ENCODE measurements around the gene SLC24A3.

Gene SLC24A3

DNA sequence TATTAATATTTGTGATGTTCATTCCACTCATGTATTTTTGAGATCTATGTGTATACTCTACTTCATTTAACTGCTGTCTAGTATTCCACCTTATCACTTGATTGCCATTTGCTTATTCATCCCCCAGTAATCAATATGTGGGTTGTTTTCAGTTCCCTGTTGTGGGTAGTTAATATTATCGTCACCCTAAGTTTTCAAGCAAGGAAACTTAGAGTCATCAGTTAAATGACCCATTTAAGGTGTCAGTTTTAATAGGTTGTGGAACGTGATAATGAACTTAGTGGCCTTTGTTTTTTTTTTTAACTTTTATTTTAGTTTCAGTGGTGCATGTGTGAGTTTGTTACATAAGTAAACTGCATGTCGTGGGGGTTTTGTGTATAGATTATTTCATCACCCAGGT is 90.3 kb downstream of the SLC24A3 start:
- DNase-seq (ENCODE audit: low spot score), result no peak

- no peak for DNase-seq (ENCODE audit: low spot score)
Observed at GRCh38 chr20:19304389-19304788, 91.9 kb downstream of the SLC24A3 start.

DNA sequence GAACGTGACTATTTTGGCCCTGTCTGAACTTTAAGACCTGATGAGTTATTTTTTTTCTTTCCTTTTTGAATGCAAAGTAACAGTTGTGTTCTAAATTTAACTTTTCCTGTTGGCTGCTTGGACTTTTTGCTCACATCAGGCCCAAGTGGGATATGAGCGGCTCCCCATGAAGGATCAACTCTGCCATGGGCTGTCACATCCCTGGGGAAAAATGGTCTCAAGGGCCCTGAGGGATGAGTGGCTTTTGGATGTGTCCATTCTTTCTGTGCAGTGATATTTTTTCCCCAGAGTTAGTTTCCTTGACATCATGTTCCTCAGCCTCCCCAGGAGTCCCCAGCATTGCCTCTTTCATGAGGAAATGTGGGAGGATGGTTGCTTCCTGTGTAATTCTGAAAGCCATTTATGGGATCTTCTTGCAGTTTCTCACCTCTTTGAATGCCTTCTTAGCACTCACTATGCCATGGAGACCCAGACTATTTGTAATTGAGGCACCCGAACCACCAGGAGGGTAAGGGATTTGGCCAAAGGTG is 92.5 kb downstream of the SLC24A3 start:
- no peak for DNase-seq (ENCODE audit: low spot score)

- no peak for DNase-seq (ENCODE audit: low spot score)
Observed at GRCh38 chr20:19308146-19308545, 95.7 kb downstream of the SLC24A3 start.

DNA sequence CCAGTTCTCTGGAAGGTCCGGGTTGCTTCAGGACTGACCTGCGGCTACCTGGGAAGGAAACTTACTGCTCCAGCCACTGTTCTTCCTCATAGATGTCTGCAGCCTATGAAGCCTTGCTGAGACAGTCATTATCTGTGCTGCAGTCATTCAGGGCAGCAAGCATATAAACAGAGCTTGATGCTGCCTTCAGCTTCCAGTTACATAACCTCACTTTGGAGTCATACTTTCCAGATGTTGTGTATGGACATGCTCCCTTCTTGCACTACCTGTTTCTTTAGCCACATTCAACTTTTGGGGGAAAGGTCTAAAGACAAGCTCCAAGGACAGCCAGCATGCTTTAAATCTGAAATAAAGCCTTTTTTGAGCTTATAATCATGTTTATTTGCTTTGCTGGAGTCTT is 98.1 kb downstream of the SLC24A3 start:
- DNase-seq (ENCODE audit: low spot score), result no peak

- DNase-seq (ENCODE audit: low spot score), result no peak
Observed at GRCh38 chr20:19313342-19314069, 101.1 kb downstream of the SLC24A3 start.

DNA sequence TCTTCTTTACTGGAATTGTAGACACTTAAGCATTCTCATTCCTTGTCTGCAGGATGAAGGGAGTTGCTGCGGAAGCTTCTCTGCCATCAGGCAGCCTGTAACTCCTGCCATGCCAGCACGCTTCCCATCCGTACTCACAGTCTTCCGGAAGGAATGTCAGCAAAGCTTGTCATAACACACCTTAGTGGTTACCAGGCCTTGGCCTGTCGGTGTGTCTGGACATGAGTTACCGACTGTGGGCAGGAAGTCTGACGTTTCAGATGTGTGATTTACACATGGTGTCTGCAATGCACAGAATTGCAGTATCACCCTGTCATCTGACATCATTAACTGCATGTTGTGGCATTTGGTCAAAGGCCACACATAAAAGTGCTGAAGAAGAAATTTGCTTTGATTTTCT is 102.2 kb downstream of the SLC24A3 start:
- no peak for DNase-seq (ENCODE audit: low spot score)

DNA sequence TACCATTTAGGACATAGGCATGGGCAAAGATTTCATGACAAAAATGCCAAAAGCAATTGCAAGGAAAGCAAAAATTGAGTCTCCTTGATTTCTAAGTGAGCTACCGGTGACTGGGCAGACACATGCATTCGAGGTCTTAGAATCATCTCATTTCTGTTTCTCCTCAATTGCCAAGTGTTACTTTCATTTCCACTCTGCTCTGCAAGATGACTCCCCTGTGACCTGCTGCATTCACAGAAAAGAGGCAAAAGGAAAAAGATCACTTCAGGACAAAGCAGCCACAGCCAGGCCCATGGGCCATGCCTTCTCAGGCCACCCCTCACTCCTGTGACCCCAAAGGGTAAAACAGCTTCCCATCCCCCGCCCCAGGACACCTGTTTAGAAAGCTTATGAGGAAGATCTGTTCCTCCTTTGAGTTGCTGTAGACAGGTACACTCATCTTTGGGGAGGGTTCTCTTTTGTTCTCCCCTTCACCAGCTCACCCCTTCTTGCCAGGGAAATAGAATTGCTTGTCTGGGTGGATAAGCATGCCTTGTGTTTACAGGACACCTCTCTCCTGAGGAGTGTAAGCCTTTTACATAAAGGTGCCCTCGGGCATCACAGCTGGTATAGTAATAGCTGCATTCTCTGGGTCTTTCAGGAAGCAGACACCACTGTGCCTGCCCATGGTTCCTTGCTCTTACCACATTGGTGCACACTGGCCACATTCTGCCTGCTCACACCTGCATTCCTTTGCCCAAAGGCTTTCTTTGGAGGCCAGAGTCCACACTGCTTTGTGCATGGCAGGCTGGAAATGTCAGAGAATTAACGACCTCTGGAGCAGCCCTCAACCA is 105.0 kb downstream of the SLC24A3 start:
- no peak for DNase-seq (ENCODE audit: low spot score)

- DNase-seq (ENCODE audit: low spot score), result no peak
Observed at GRCh38 chr20:19318610-19319009, 106.2 kb downstream of the SLC24A3 start.

GRCh38 chr20:19320005-19320404 is 107.6 kb downstream of the SLC24A3 start:
- no peak for DNase-seq (ENCODE audit: low spot score)

- DNase-seq (ENCODE audit: low spot score), result no peak
Observed at GRCh38 chr20:19321176-19321575, 108.7 kb downstream of the SLC24A3 start.

DNA sequence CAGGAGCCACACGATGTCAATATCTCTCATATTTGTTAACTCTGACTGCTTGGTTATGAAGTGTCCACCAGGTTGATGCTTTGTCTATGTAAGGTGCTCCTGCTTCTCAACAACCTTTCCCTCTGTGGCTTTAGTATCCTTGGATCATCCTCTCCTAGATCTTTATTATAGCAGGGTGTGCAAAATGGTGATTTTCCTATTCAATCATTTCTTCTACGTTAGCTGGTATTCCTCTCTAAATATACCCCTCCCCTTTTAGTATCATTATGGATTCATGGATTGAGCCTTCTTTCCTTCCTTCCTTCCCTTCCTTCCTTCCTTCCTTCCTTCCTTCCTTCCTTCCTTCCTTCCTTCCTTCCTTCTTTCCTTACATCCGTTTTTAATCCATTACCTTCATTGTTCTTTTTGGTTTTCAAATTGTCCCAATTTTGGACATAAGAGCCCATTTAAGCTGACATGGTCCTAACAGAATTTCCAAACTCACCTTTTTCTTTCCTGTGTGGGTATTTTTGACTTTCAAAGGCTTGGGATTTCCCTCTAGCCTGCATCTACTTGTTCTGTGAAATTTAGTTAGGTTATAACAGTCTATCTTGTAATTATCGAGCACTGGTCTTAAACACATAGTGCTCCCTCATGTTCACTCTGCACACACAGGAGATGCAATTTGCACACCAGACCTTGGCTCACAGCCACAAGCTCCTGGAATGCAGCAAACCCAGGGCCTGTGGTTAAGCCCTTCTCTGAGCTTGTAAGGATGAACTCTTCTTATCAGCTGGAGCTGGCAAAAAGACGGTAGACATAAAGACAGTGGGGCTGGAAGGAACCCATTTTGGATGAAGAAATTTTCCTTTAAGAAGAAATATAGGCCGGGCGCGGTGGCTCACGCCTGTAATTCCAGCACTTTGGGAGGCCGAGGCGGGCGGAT is 109.9 kb downstream of the SLC24A3 start:
- DNase-seq (ENCODE audit: low spot score), result no peak

GRCh38 chr20:19327401-19327800 is 115.0 kb downstream of the SLC24A3 start:
- DNase-seq (ENCODE audit: low spot score), result no peak

- no peak for DNase-seq (ENCODE audit: low spot score)
Observed at GRCh38 chr20:19328676-19329075, 116.2 kb downstream of the SLC24A3 start.

DNA sequence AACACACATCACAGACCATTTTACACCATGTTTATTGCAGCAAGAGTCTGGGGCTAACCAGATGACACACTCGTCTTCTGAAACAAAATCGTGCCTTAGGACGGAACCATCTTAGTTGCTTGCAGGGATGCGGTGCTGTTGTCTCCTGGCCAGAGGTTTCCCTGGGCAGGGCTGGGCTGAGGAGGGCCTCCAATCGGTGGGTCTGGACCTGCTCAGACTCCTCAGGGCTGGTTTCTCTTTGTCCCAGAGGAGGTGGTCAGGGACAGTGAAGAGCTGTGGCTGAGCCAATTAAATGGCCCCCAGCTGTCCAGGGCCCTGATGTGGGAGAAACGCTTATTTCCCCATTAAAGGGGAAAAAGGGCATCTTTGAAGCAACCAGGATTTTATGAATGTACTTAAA is 117.6 kb downstream of the SLC24A3 start:
- DNase-seq (ENCODE audit: low spot score), result no peak

GRCh38 chr20:19330731-19331130 is 118.3 kb downstream of the SLC24A3 start:
- DNase-seq (ENCODE audit: low spot score), result no peak

GRCh38 chr20:19333563-19333962 is 121.1 kb downstream of the SLC24A3 start:
- no peak for DNase-seq (ENCODE audit: low spot score)

DNA sequence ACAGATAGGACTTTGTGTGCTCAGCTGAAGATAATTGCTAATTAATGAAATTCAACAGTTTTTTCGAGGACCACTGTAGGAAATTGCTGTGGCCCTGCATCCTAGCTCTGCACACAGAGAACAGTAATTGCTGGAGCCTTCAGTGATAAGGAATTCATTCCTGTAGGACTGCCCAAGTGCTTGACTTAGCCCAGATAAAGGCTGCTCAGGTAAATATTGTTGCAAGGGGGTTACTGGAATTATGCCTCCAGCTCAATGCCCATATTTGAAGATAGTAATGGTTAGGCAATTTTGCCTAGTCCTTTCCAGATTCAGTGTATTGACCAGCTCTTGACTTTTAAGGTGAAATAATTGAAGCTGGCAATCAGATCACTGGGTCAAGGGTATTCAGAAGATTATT is 122.9 kb downstream of the SLC24A3 start:
- DNase-seq (ENCODE audit: low spot score), result no peak

GRCh38 chr20:19335916-19336315 is 123.5 kb downstream of the SLC24A3 start:
- DNase-seq (ENCODE audit: low spot score), result no peak

- no peak for DNase-seq (ENCODE audit: low spot score)
Observed at GRCh38 chr20:19336631-19337030, 124.2 kb downstream of the SLC24A3 start.

- DNase-seq (ENCODE audit: low spot score), result no peak
Observed at GRCh38 chr20:19338380-19338779, 125.9 kb downstream of the SLC24A3 start.

GRCh38 chr20:19338960-19339359 is 126.5 kb downstream of the SLC24A3 start:
- peak; percentile 7 for DNase-seq (ENCODE audit: low spot score)

All from pons (tissue), 1 donor.